ENCODE results near the gene MTFR1L.
A peak's percentile ranks its signal among the peaks of the same experiment; 100 is the strongest.

The MTFR1L gene

GRCh38 chr1:25792115-25792514, 27.6 kb upstream of the MTFR1L start:
- DNase-seq = no peak

- DNase-seq = no peak
Observed at GRCh38 chr1:25793585-25794170, 26.1 kb upstream of the MTFR1L start.

GRCh38 chr1:25794325-25794724, 25.4 kb upstream of the MTFR1L start:
- DNase-seq = no peak

GRCh38 chr1:25795211-25795610, 24.5 kb upstream of the MTFR1L start:
- no peak for DNase-seq

GRCh38 chr1:25795946-25796810, 23.6 kb upstream of the MTFR1L start:
- no peak for DNase-seq

GRCh38 chr1:25796811-25797458, 22.8 kb upstream of the MTFR1L start:
- DNase-seq = peak; percentile 72

- no peak for DNase-seq
Observed at GRCh38 chr1:25797939-25798338, 21.8 kb upstream of the MTFR1L start.

DNA sequence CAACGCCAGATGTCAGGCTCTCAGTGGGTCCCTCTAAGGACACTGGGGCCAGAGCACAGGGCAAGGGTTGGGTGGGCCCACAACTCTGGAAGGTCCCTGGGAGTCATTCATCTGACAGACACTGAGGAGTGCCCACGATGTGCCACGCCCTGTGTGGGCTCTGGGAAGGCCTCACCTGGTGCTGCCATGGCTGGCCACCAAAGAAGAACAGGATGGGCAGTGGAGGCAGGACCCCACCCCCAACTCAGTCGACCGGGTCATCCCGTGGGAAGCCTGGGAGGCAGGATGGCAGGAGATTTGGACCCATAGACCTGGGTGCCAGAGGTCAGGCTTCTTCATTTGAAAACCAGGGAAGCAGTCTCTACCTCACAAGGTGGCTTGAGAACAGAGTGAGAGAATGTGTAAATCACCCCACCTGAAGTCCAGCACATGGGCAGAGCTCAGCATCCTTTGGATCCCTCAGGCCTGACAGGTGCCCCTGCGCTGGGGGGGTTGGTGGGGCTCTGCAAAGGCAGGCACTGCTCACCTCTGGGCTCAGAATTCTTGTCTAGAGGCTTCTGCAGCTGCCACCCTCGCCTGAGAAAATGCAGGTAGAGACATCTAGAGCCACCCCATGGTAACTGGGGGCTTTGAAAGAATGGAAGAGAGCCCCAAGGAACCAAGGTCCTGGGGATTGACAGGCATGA, 20.9 kb upstream of the MTFR1L start:
- no peak for DNase-seq

- no peak for DNase-seq
Observed at GRCh38 chr1:25799352-25799934, 20.3 kb upstream of the MTFR1L start.

DNA sequence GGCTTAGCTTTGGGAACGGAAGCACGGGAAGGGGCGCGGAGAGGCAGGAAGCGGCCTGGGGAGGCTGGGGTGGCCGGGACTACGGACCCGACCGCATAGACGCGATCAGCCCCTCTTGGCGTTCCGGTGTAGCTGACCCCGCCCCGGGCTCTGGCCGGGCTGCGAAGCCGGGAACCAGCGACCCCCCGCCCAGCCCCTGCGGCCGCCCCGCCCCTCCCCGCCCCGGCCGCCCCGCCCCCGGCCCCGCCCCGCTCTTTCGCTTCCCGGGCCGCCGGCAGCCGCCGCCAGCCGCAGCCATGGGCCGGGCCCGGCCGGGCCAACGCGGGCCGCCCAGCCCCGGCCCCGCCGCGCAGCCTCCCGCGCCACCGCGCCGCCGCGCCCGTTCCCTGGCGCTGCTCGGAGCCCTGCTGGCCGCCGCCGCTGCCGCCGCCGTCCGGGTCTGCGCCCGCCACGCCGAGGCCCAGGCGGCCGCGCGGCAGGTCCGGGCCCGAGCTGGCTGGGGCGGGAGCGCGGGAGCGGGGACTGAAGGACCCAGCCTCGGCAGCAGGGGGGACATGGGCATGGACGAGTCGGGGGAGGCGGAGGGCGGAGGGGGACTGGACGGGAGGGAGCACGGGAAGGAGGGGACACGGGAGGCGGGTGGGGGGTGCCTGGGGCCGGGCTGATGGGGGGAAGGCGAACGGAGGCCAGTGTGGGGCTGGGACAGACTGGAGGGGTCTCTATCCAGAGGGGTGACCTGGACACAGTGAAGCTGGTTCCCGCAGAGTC, 19.6 kb upstream of the MTFR1L start, which contains the start of gene SELENON:
Gene SELENON (plus strand): TSS at position 259 of the 768 bp plus-strand sequence. CDS start 38 bp downstream, at position 297.
- DNase-seq = no peak

GRCh38 chr1:25800703-25801377, 18.9 kb upstream of the MTFR1L start:
- no peak for DNase-seq

- DNase-seq = no peak
Observed at GRCh38 chr1:25802915-25803314, 16.8 kb upstream of the MTFR1L start.

DNA sequence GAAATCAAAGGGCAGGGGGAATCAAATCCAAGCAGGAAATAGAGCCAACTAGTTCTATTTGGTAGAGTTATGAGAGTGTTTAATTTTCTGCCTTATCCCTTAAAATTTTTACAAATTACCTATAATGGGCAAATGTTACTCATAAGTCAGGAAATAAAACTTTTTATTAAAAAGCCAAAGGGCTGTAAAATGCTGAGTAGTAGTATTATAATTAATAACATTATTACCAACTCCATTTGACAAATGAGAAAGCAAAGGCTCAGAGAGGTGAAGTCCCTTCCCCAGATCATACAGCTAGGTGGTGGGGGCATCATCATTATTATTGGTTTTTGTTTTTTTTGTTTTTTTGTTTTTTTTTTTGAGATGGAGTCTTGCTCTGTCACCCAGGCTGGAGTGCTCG, 16.4 kb upstream of the MTFR1L start:
- DNase-seq = no peak

- DNase-seq = no peak
Observed at GRCh38 chr1:25804244-25804963, 15.3 kb upstream of the MTFR1L start.

DNA sequence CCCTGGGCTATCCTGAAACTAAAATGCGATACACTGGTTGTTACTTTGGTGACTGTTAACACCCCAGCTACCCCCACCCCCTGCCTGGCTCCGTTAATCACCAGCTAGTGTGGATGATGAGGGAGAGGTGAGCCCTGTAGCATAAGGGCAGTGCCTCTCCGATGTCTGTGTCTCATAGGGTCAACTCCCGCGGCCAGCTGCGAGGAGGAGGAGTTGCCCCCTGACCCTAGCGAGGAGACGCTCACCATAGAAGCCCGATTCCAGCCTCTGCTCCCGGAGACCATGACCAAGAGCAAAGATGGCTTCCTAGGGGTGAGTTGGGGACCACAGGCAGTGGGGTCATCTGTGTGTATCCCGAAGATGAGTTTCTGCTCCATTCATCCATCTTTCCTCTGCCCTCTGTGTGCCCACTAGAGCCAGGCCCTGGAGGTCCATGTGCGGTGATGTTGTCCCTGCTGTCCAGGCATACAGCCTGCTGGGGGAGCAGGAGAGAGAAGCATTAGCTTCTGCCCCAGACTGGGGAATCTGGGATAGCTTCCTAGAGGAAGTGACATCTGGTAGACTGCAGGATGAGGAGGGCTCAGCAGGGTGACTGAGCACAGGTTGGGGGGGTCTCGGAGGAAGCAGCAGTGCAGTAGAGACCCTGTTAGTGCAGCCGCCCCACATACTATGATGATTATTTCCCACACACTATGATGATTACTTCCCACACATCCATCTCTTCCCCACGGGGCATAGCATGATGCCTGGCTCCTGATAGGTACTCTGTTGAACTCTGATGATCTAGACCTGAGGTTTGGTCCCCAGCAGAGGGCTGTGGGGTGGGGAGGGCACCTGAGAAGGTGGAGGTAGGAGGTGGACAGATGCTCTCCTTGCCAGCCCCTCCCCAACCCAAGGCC, 14.5 kb upstream of the MTFR1L start:
- no peak for DNase-seq

DNA sequence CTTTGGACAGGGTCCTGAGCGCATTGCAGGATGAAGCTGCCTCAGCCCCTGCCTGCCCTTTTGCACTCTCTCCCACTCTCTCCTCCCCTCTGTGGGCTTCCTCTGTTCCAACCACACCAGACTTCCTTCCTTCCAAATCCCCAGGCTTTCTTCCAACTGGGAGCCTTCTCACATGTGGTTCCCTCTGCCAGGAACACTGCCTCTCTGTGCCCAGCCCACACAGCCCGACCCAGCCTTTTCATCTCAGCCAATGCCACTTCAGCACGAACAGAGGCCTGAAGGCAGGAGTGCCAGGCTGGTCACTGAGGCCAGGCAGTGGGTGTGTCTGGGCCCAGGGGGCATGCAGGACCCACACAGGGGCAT, 13.9 kb upstream of the MTFR1L start:
- peak; percentile 33 for DNase-seq

GRCh38 chr1:25806418-25806817, 13.3 kb upstream of the MTFR1L start:
- DNase-seq = peak; percentile 49

DNA sequence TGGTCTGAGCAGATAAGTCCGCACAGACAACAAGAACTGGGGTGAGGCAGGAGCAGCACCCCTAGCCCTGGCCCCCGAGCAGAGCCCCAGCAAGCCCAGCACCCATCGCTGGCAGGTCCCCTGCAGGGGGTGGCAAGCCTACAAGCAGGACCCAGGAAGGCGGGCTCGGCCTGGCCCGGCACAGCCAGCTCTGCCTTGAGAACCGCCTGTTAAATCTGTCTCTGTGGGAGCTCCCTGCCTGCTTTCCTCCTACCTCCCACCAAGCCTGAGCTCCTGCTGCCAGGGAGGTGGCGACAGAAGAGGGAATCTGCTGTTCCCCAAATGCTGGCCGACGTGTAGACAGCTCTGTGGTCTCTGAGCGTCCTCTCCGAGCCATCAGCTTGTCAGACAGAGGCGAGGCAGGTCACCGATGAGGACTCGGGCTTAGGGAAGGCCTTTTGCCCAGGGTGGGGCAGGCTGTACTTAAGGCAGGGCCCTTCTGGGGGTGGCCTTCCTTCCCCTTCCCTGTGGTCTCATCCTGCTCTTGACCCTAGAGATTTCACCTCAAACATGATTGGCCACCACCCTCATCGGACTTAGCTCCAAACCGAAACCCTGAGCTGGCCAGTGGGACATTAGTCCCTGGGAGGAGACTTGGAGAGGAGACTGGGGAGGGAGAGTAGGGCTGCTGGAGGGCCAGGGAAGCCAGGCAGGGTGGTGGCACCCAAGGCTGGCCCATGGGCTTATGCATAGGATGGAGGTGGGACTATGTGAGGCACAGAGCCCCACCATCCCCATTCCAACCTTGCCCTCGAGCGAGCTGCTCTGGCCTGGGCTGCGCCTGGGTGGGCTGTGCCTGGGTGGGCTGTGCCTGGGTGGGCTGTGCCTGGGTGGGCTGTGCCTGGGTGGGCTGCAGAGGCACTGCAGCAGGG, 12.0 kb upstream of the MTFR1L start:
- DNase-seq = no peak
